Hepatocyte (in vitro differentiated cells): Measurements from ENCODE around the gene DYNC1I1. TPM values are rescaled to one million over a fixed set of nuclear protein-coding genes. Genes with fewer than 3 reads are reported as not detected.

Experiments used
- DNase-seq: peaks from one replicate; pipeline ENCODE4 v3.0.0-alpha.2; 2016; ENCODE audit warnings: low spot score
- H2AFZ ChIP-seq: fragments of 200-600 bp; sonication (generic); 2 replicates; pipeline ENCODE4 v1.6.0; 2016; ENCODE audit warnings: antibody characterized with exemption, mild to moderate bottlenecking
- H3K27ac ChIP-seq: fragments of 200-600 bp; sonication (generic); 2 replicates; pipeline ENCODE4 v1.5.1; 2016; ENCODE audit warnings: mild to moderate bottlenecking
- H3K27me3 ChIP-seq: fragments of 200-600 bp; sonication (generic); 2 replicates; pipeline ENCODE4 v1.6.1; 2016
- H3K36me3 ChIP-seq: fragments of 200-600 bp; sonication (generic); replicated peaks from 2 replicates; pipeline ENCODE4 v1.5.1; 2016; ENCODE audit warnings: low read depth; ENCODE audit not compliant: insufficient read depth
- H3K4me1 ChIP-seq: fragments of 200-600 bp; sonication (generic); 2 replicates; pipeline ENCODE4 v1.5.1; 2016; ENCODE audit warnings: mild to moderate bottlenecking, moderate library complexity; ENCODE audit not compliant: insufficient read depth
- H3K4me2 ChIP-seq: fragments of 200-600 bp; sonication (generic); 2 replicates; pipeline ENCODE4 v1.6.0; 2016
- H3K4me3 ChIP-seq: fragments of 200-600 bp; sonication (generic); 2 replicates; pipeline ENCODE4 v1.5.1; 2016; ENCODE audit warnings: mild to moderate bottlenecking
- H3K79me2 ChIP-seq: fragments of 200-600 bp; sonication (generic); 2 replicates; pipeline ENCODE4 v1.6.0; 2017; ENCODE audit warnings: mild to moderate bottlenecking
- H3K9me2 ChIP-seq: fragments of 200-600 bp; sonication (generic); replicated peaks from 2 replicates; pipeline ENCODE4 v1.6.0; 2017; ENCODE audit warnings: mild to moderate bottlenecking; ENCODE audit not compliant: insufficient read depth
- H3K9me3 ChIP-seq: fragments of 200-600 bp; sonication (generic); 2 replicates; pipeline ENCODE4 v1.5.1; 2016; ENCODE audit warnings: low read depth, mild to moderate bottlenecking
- H4K20me1 ChIP-seq: fragments of 200-600 bp; sonication (generic); 2 replicates; pipeline ENCODE4 v1.6.0; 2016; ENCODE audit warnings: mild to moderate bottlenecking; ENCODE audit not compliant: insufficient read depth, poor library complexity, severe bottlenecking
- CTCF ChIP-seq: fragments of 200-600 bp; sonication (generic); IDR thresholded peaks from 2 replicates; pipeline ENCODE4 v1.5.1; 2016; ENCODE audit warnings: antibody characterized with exemption, mild to moderate bottlenecking; ENCODE audit not compliant: poor library complexity
- EZH2 ChIP-seq: fragments of 200-600 bp; sonication (generic); IDR thresholded peaks from 2 replicates; pipeline ENCODE4 v1.6.1; 2016; ENCODE audit warnings: antibody characterized with exemption, mild to moderate bottlenecking, borderline replicate concordance
- EZH2phosphoT487 ChIP-seq: fragments of 200-600 bp; sonication (generic); IDR thresholded peaks from one replicate; pipeline ENCODE4 v1.6.1; 2018; ENCODE audit warnings: antibody characterized with exemption, mild to moderate bottlenecking, low read depth, moderate library complexity; ENCODE audit not compliant: unreplicated experiment, severe bottlenecking
- WGBS: methylation state at CpG from one replicate; pipeline ENCODE4 v1.1.6; 2016; ENCODE audit warnings: low lambda C conversion rate; ENCODE audit errors: missing lambda C conversion rate; 5-methylcytosine and 5-hydroxymethylcytosine counted together
- polyA plus RNA-seq: library from polyadenylated mRNA; unstranded; fragments of >200 nt; fragmentation: Nextera tagmentation; extraction: Ambion mirVana; gene quantifications from 2 replicates; pipeline ENCODE4 v1.2.1, GENCODE V29; 2016
- total RNA-seq: library from RNA; depleted of rRNA; stranded (reverse); fragments of >200 nt; gene quantifications from 2 replicates; pipeline ENCODE4 v1.2.3, GENCODE V29; 2014

Gene DYNC1I1
- total and polyA plus RNA-seq, 2 experiments from 2014 or later = 2.5 to 3.7 TPM

DNA sequence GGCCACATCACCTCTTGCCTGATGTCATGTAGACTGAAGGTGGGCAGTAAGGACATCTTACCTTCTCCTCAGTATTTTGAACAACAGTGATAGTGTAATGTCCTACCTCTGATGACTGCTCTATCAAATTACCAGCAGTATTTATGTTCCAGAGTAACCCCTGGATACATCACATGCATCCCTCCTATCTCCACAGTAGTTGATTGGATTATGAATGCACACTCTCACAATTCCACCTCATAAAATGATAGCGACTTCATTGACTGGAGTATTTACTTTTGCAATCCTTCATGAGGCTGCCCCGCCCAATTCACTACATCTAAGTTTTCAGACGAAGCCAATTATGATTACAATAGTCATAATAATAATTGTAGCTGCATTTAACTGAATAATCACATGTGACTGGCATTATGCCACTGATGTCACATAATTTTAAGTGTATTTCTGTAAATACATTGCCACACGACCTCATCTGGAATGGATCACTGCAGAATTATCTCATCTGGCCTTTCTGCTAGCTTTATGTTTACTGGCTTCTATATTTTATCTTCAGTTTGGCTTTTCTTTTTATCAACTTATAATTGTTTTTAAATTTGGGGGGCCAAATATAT, 280.6 kb downstream of the DYNC1I1 start:
- TF ChIP-seq CTCF (no peak), EZH2phosphoT487 (no peak), EZH2 (no peak)
- H3K27ac ChIP-seq = no peak overlapping the region
- H3K79me2 ChIP-seq = no peaks in the 10 kb centered on the region
- H3K9me3 ChIP-seq = no peaks in the 10 kb centered on the region
- H3K4me2 ChIP-seq = no peak overlapping the region
- H4K20me1 ChIP-seq = no peaks in the 10 kb centered on the region
- DNase-seq = no peak
- no peak overlapping the region for H2AFZ ChIP-seq
- H3K36me3 ChIP-seq = no peaks in the 10 kb centered on the region
- WGBS = 60% methylated on average over 4 of the region's 4 CpGs
- H3K4me3 ChIP-seq = no peak overlapping the region
- no peaks in the 10 kb centered on the region for H3K4me1 ChIP-seq
- no peaks in the 10 kb centered on the region for H3K9me2 ChIP-seq
- no peaks in the 10 kb centered on the region for H3K27me3 ChIP-seq

- H3K4me1 ChIP-seq = no peaks in the 10 kb centered on the region
- no peaks in the 10 kb centered on the region for H3K9me3 ChIP-seq
- no peaks in the 10 kb centered on the region for H3K9me2 ChIP-seq
- TF ChIP-seq EZH2phosphoT487 = no peak
- no peak for TF ChIP-seq CTCF
- DNase-seq = no peak
- H4K20me1 ChIP-seq = no peaks in the 10 kb centered on the region
- no peaks in the 10 kb centered on the region for H3K27me3 ChIP-seq
- no peaks in the 10 kb centered on the region for H3K79me2 ChIP-seq
- H2AFZ ChIP-seq = no peak overlapping the region
- WGBS = 93% methylated on average over 1 of the region's 1 CpG
- H3K4me2 ChIP-seq = no peak overlapping the region
- H3K36me3 ChIP-seq = no peaks in the 10 kb centered on the region
- no peak overlapping the region for H3K27ac ChIP-seq
- no peak overlapping the region for H3K4me3 ChIP-seq
These were observed 283.4 kb downstream of the DYNC1I1 start for GRCh38 chr7:96055717-96056116.

DNA sequence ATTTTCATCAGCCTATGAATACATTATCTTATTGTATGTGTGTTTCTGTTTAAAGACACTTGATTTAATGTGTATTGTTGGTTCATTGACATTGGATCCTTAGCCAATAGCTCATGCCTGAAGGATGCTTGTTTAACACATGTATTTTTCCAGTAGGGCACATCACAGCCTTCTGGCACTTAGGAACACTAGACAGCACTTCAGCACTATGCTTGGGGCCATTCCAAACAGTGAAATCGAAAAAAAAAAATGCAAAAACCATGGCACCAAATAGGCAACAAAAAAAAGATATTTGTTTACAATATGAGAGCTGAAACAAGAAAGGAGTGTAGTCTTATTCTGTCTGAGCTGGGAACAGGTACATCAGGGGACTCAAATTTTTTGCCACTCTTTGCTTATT, 286.7 kb downstream of the DYNC1I1 start:
- no peak overlapping the region for H3K4me2 ChIP-seq
- H3K79me2 ChIP-seq = no peaks in the 10 kb centered on the region
- H3K27me3 ChIP-seq = no peaks in the 10 kb centered on the region
- no peaks in the 10 kb centered on the region for H3K36me3 ChIP-seq
- H3K27ac ChIP-seq = no peak overlapping the region
- H3K9me2 ChIP-seq = no peaks in the 10 kb centered on the region
- no peak for TF ChIP-seq EZH2
- no peak for TF ChIP-seq EZH2phosphoT487
- no peak for TF ChIP-seq CTCF
- H2AFZ ChIP-seq = no peak overlapping the region
- H3K4me1 ChIP-seq = no peaks in the 10 kb centered on the region
- no peaks in the 10 kb centered on the region for H4K20me1 ChIP-seq
- no peak for DNase-seq
- WGBS = 70% methylated on average over 1 of the region's 1 CpG
- no peak overlapping the region for H3K4me3 ChIP-seq
- H3K9me3 ChIP-seq = no peaks in the 10 kb centered on the region

- no peak overlapping the region for H3K4me2 ChIP-seq
- H2AFZ ChIP-seq = no peak overlapping the region
- no peaks in the 10 kb centered on the region for H4K20me1 ChIP-seq
- H3K27ac ChIP-seq = peak overlapping the region; percentile 72
- no peaks in the 10 kb centered on the region for H3K9me2 ChIP-seq
- WGBS = 60% methylated on average over 7 of the region's 7 CpGs
- H3K4me1 ChIP-seq = no peaks in the 10 kb centered on the region
- no peaks in the 10 kb centered on the region for H3K9me3 ChIP-seq
- H3K4me3 ChIP-seq = no peak overlapping the region
- H3K36me3 ChIP-seq = no peaks in the 10 kb centered on the region
- no peak for DNase-seq
- TF ChIP-seq EZH2phosphoT487 = no peak
- TF ChIP-seq CTCF = no peak
- TF ChIP-seq EZH2 = no peak
- no peaks in the 10 kb centered on the region for H3K27me3 ChIP-seq
- H3K79me2 ChIP-seq = no peaks in the 10 kb centered on the region
These were observed 288.7 kb downstream of the DYNC1I1 start for GRCh38 chr7:96061009-96061408.
